SIG-M5 (cell line): ENCODE results near the gene CELA1.
"Not testable (repeated sequence)": the region's sequence is repeated elsewhere in the genome, so short reads cannot be mapped to it uniquely, and the experiment has no call there.

Experiments
- DNase-seq: peaks from one replicate; lab custom pipeline; 2025; lab: John Stamatoyannopoulos, UW

CELA1 gene

GRCh38 chr12:51343201-51343600 lies 3.3 kb downstream of the CELA1 start:
- no peak for DNase-seq

GRCh38 chr12:51342416-51342815 lies 4.1 kb downstream of the CELA1 start:
- no peak for DNase-seq

- DNase-seq: no peak
These were observed 5.0 kb downstream of the CELA1 start for GRCh38 chr12:51341251-51342007.

DNA sequence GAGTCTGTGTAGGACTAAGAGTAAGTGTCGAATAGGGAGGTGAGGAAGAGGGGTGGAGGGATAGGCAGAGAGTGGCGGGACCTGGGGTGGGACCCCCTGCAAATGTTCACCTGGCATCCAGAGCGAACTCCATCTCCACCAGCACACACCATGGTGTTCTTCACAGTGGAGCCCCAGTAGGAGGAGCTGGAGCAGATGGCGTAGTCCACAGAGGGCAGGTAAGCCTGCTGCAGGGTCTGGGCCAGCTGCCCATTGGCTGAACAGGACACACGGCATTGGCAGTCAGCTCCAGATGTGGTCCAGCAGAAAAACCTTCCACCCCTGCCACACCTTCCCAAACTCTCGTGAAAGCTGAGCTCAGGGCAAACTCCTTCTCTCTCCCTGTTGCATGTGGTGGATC lies 6.7 kb downstream of the CELA1 start:
- no peak for DNase-seq

GRCh38 chr12:51337336-51337735 lies 9.1 kb downstream of the CELA1 start:
- not testable (repeated sequence) for DNase-seq

GRCh38 chr12:51335931-51336330 lies 10.5 kb downstream of the CELA1 start:
- peak; percentile 77 for DNase-seq

- no peak for DNase-seq
These were observed 11.7 kb downstream of the CELA1 start for GRCh38 chr12:51334764-51335163.

DNA sequence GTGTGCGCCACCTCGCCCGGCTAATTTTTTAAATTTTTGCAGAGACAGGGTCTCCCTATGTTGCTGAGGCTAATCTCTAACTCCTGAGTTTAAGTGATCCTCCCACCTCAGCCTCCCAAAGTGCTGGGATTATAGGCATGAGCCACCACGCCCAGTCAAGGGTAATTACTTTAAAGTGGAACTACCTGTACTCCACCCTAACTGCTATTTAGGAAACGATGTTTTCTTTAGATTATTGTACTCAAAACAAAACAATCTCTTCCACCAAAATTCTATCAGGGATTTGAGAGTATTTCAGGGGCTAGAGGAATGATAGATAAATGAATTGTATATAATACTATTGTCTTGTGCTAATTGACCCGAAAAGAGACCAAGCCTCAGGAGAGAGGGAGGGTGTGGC lies 12.9 kb downstream of the CELA1 start:
- no peak for DNase-seq

DNA sequence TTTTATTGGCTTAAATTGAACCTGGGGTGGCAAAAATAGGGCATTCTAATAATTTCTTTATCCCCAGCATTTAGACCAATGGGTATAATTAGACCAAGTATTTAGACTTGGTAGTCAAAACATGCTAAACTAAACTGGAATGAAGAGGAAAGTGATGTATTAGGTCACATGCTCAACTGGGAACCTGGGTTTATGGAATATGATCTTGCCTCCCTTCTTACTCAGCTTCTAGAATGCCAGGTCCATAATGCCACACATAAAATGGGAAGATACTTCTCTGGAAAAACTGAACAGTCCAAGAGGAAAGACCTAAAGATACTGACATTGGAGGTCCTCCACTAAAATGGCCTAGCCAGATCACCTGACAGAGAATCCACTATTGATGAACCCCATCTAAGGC lies 16.3 kb downstream of the CELA1 start:
- no peak for DNase-seq

GRCh38 chr12:51329742-51330141 lies 16.7 kb downstream of the CELA1 start:
- no peak for DNase-seq

DNA sequence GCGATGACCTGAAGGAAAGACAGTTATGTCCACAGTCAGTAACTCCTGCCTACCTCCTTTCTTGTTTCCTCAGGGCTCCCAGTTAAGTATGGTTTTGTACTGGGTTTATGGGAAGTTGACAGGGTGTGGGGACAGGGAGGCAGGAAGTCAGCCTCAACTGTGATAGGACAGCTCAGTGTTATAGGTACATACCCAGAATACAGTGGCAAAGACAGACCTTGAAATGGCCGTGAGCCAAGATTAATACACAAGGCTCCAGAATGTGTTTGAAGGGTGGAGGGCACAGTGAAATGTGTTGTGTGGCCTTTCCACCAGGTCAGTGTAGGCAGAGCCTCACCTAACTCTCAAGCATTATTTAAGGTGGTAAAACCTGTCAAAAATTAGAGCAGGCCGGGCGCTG lies 17.9 kb downstream of the CELA1 start:
- DNase-seq: no peak

DNA sequence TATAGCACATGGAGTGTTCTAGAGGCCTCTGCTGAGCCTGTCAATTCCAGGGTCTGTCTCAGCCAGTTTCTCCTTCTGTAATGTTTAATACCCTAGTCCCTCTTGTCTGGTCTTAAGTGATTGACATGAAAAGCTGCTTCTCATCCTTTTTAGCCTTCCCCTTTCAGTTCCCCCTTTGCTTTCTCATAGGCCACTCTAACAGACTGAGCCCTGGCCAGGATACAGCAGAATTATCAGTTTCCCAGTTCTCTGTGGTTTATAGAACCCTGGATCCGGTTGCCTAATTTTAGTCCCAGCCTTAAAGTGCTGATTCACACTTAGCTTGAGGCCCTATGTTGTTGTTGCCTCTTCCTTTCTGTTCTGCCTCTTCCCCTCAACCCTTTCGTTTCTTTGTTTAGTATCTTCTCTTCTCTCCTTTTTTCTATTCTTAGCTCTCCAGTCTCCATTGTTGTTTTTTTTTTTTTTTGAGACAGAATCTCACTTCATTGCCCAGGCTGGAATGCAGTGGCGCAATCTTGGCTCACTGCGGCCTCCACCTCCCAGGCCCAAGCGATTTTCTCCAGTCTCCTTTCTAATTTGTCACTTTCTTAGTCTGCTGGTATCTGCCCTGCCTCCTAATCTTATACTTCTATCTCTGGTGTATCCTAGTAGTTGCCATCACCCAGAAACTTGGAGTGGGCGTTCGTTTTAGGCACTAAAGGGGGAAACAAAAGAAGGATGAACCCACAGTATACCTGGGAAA lies 19.6 kb downstream of the CELA1 start:
- DNase-seq: peak; percentile 99

- DNase-seq: no peak
These were observed 21.5 kb downstream of the CELA1 start for GRCh38 chr12:51324953-51325352.

GRCh38 chr12:51323966-51324895 lies 22.2 kb downstream of the CELA1 start, which contains the start of gene BIN2:
TSS of gene BIN2 (minus strand) at chr12:51324174. CDS start at chr12:51324102, 72 bp downstream.
- DNase-seq: no peak

- no peak for DNase-seq
These were observed 23.0 kb downstream of the CELA1 start for GRCh38 chr12:51323317-51323960.

GRCh38 chr12:51322452-51322851 lies 24.0 kb downstream of the CELA1 start:
- no peak for DNase-seq

DNA sequence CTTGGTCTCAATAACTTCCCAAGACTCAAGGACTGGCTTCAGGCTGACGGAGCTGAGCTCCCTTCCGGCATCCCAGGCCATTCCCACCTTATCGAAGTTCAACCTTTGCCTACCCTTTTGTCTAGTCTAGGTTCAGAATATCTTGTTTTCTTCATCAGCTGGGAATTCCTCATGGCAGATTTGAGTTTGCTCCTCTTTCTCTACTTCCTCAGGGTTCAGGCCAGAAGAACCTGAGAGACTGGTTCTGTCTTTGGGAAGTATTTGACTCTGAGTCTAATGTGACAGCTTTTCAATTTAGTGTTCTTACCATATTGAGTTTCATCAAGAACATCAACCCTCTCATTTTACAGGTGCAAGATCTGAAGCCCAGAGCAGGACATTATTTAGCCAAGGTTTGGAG lies 24.6 kb downstream of the CELA1 start:
- no peak for DNase-seq

GRCh38 chr12:51320695-51321320 lies 25.7 kb downstream of the CELA1 start:
- no peak for DNase-seq

DNA sequence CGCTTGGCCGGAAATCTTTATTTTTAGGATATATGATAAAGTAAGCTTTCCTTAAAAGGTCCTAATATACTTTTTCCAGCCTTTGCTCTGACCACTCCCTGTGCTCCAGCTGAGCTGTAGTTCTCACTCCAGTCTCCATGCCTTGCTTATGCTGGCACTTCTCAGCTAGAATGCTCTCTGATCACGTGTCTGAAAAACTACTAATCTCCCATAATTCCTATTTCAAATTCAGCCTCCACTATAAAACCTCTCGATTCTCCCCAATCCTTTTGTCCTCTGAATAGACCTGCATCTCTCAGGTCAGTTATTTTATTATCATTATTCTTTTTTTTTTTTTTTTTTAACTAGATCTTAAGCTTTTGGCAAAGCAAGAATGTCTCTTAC lies 26.2 kb downstream of the CELA1 start:
- DNase-seq: no peak

GRCh38 chr12:51318846-51319599 lies 27.5 kb downstream of the CELA1 start:
- DNase-seq: peak; percentile 45
